22Rv1 (cell line): ENCODE results near the gene GKN1.

ENCODE experiments used
- CTCF ChIP-seq: fragments of 450-650 bp; IDR thresholded peaks from 2 replicates; pipeline ENCODE4 v1.5.1; 2017; ENCODE audit warnings: mild to moderate bottlenecking
- ZFX ChIP-seq: fragments of 450-650 bp; IDR thresholded peaks from 2 replicates; pipeline ENCODE4 v1.6.1; 2017; ENCODE audit warnings: antibody characterized with exemption, borderline replicate concordance

GRCh38 chr2:68992341-68992740 is 17.9 kb downstream of the GKN1 start:
- TF ChIP-seq CTCF: no peak
- no peak for TF ChIP-seq ZFX
